Lung (tissue), 12 donors: Measurements from ENCODE around the gene LIPC. TPM values are rescaled to one million over a fixed set of nuclear protein-coding genes. Genes with fewer than 3 reads are reported as not detected.

Experiments used
- ATAC-seq: fragments of 200-7000 bp; cut with Tn5 transposase; one replicate; pipeline ENCODE4 v1.9.1; 2020; ENCODE audit warnings: moderate number of reproducible peaks; ENCODE audit not compliant: insufficient read depth, low FRiP score
- DNase-seq, 3 donors: peaks; one replicate each; pipeline ENCODE4 v3.0.0-alpha.2; 2013 to 2017
- H3K27ac ChIP-seq, 2 donors: one replicate each; pipeline ENCODE4 v1.5.1; 2013; ENCODE audit warnings: mild to moderate bottlenecking in 2 of 2, moderate library complexity in 2 of 2, control low read depth in 1 of 2, inconsistent platforms in 1 of 2, low read depth in 1 of 2, low read length in 1 of 2
- H3K27me3 ChIP-seq, 3 donors: one replicate each; pipeline ENCODE4 v1.5.1; 2013; ENCODE audit warnings: low read length in 2 of 3; ENCODE audit not compliant: control insufficient read depth in 3 of 3, insufficient read depth in 3 of 3
- H3K36me3 ChIP-seq, 4 donors: one replicate each; pipeline ENCODE4 v1.5.1; 2013; ENCODE audit warnings: low read length in 4 of 4, mild to moderate bottlenecking in 1 of 4, moderate library complexity in 1 of 4; ENCODE audit not compliant: control insufficient read depth in 4 of 4, insufficient read depth in 4 of 4
- H3K4me1 ChIP-seq, 5 donors: one replicate each; pipeline ENCODE4 v1.5.1; 2013; ENCODE audit warnings: low read length in 5 of 5, mild to moderate bottlenecking in 2 of 5, moderate library complexity in 1 of 5; ENCODE audit not compliant: control insufficient read depth in 5 of 5, insufficient read depth in 5 of 5
- H3K4me3 ChIP-seq: one replicate; pipeline ENCODE4 v1.5.1; 2013; ENCODE audit warnings: mild to moderate bottlenecking, control low read depth, moderate library complexity
- H3K9ac ChIP-seq, 2 donors: one replicate each; pipeline ENCODE4 v1.5.1; 2013; ENCODE audit warnings: low read length in 2 of 2, control low read depth in 1 of 2; ENCODE audit not compliant: insufficient read depth in 1 of 2
- H3K9me3 ChIP-seq, 4 donors: one replicate each; pipeline ENCODE4 v1.5.1; 2013; ENCODE audit warnings: low read length in 3 of 4, mild to moderate bottlenecking in 1 of 4, moderate library complexity in 1 of 4; ENCODE audit not compliant: control insufficient read depth in 4 of 4, insufficient read depth in 3 of 4
- CTCF ChIP-seq: IDR thresholded peaks from 2 replicates; pipeline ENCODE4 v1.5.1; 2012; ENCODE audit warnings: mild to moderate bottlenecking; ENCODE audit errors: control extremely low read depth, extremely low read depth
- WGBS, 2 donors: extraction: QIAGEN DNeasy Blood & Tissue Kit; methylation state at CpG; one replicate each; pipeline ENCODE4 v1.1.7; 2013; 5-methylcytosine and 5-hydroxymethylcytosine counted together
- polyA plus RNA-seq, 2 donors: library from polyadenylated mRNA; stranded (reverse); fragments of 200-250 nt; gene quantifications; one replicate each; pipeline ENCODE4 v1.2.1, GENCODE V29; 2013
- total RNA-seq, 2 donors: library from RNA; depleted of rRNA in 1 of 2; stranded (reverse); fragments of >200 nt in 1 of 2; gene quantifications; one replicate each; pipeline ENCODE4 v1.2.1, GENCODE V29; 2014 to 2021
- donor health status: control.
- donor health status: control.
- donor health status: Bipolar disorder and iron deficiency.
- donor health status: healthy.
- donor health status: DM: yes; HTN: yes; CAD: no.

LIPC gene
- total and polyA plus RNA-seq, 4 donors, result 0.20 to 0.57 (median 0.40) TPM

GRCh38 chr15:58406811-58407210, 25.0 kb upstream of the LIPC start:
- no peak overlapping the region for H3K4me3 ChIP-seq
- TF ChIP-seq CTCF, result no peak
- no peak overlapping the region for H3K27ac ChIP-seq
- no peak overlapping the region for H3K9ac ChIP-seq
- no peaks in the 10 kb centered on the region for H3K36me3 ChIP-seq
- H3K4me1 ChIP-seq, result peaks cover 0 to 4% (median 0%) of the 10 kb centered on the region in 5 donors
- ATAC-seq, result no peak
- DNase-seq, result no peak
- H3K27me3 ChIP-seq, result no peaks in the 10 kb centered on the region
- no peaks in the 10 kb centered on the region for H3K9me3 ChIP-seq
- 83 to 91% methylated on average over 3 of the region's 3 CpGs for WGBS, 2 donors

- H3K27me3 ChIP-seq, result no peaks in the 10 kb centered on the region
- H3K27ac ChIP-seq, result no peak overlapping the region
- peaks cover 0 to 4% (median 0%) of the 10 kb centered on the region in 5 donors for H3K4me1 ChIP-seq
- no peaks in the 10 kb centered on the region for H3K36me3 ChIP-seq
- DNase-seq (no peak), ATAC-seq (no peak)
- H3K4me3 ChIP-seq, result no peak overlapping the region
- no peak overlapping the region for H3K9ac ChIP-seq
- H3K9me3 ChIP-seq, result no peaks in the 10 kb centered on the region
- WGBS, 2 donors, result 75 to 90% methylated on average over 1 of the region's 1 CpG
- no peak for TF ChIP-seq CTCF
Observed at GRCh38 chr15:58407236-58407775, 24.5 kb upstream of the LIPC start.

GRCh38 chr15:58407778-58408177, 24.0 kb upstream of the LIPC start:
- peaks cover 0 to 4% (median 0%) of the 10 kb centered on the region in 5 donors for H3K4me1 ChIP-seq
- TF ChIP-seq CTCF, result no peak
- H3K27me3 ChIP-seq, result no peaks in the 10 kb centered on the region
- 85 to 96% methylated on average over 4 of the region's 4 CpGs for WGBS, 2 donors
- H3K27ac ChIP-seq, result no peak overlapping the region
- H3K36me3 ChIP-seq, result no peaks in the 10 kb centered on the region
- ATAC-seq, result no peak
- no peak for DNase-seq
- no peak overlapping the region for H3K9ac ChIP-seq
- H3K4me3 ChIP-seq, result no peak overlapping the region
- no peaks in the 10 kb centered on the region for H3K9me3 ChIP-seq

- Histone ChIP-seq H3K4me1 (peaks cover 0 to 4% (median 0%) of the 10 kb centered on the region in 5 donors), H3K36me3 (no peaks in the 10 kb centered on the region), H3K27me3 (no peaks in the 10 kb centered on the region), H3K9ac (peak overlapping the region in 1 of 2 donors; percentile 5), H3K9me3 (no peaks in the 10 kb centered on the region), H3K4me3 (no peak overlapping the region), H3K27ac (no peak overlapping the region)
- ATAC-seq (no peak), DNase-seq (no peak)
- TF ChIP-seq CTCF, result no peak
Observed at GRCh38 chr15:58409861-58410260, 21.9 kb upstream of the LIPC start.
